Measurements from ENCODE around the gene HSP90B1. TPM values are rescaled to one million over a fixed set of nuclear protein-coding genes. Genes with fewer than 3 reads are reported as not detected.
A peak's percentile ranks its signal among the peaks of the same experiment; 100 is the strongest.

Gene HSP90B1
- total and polyA plus RNA-seq, 2 of the 13 experiments (the other 11 are each of a cell fraction or from before 2014, with no cell fraction given) = 800 to 954 TPM

- peak; percentile 93 for TF ChIP-seq ZGPAT (CRISPR knock-in tag; IDR thresholded peaks at IDR 0.05)
- peak; percentile 83; the same call in 1 of the 2 replicates for TF ChIP-seq SIN3A (IDR thresholded peaks at IDR 0.05; ENCODE audit: borderline replicate concordance, low read depth, low read length)
- no peak for TF ChIP-seq ADNP (CRISPR knock-in tag; IDR thresholded peaks at IDR 0.05)
- TF ChIP-seq SKIL (CRISPR knock-in tag; IDR thresholded peaks at IDR 0.05; ENCODE audit: borderline replicate concordance) = peak; percentile 53; the same call in 1 of the 2 replicates
- TF ChIP-seq ZNF709 (CRISPR knock-in tag; IDR thresholded peaks at IDR 0.05) = no peak; the same call in 1 of the 2 replicates
- no peak for TF ChIP-seq E2F2 (CRISPR knock-in tag; IDR thresholded peaks at IDR 0.05; ENCODE audit: borderline replicate concordance)
- TF ChIP-seq SMYD3 (CRISPR knock-in tag; IDR thresholded peaks at IDR 0.05) = peak; percentile 60; the same call in 1 of the 2 replicates
- no peak; the same call in 1 of the 2 replicates for TF ChIP-seq ZNF224 (CRISPR knock-in tag; IDR thresholded peaks at IDR 0.05)
- peak; percentile 96 for TF ChIP-seq KAT8 (CRISPR knock-in tag; IDR thresholded peaks at IDR 0.05)
- peak; percentile 97 for TF ChIP-seq KAT7 (CRISPR knock-in tag; IDR thresholded peaks at IDR 0.05; ENCODE audit: borderline replicate concordance)
- peak; percentile 95 for TF ChIP-seq TAF1 (CRISPR knock-in tag; IDR thresholded peaks at IDR 0.05)
- TF ChIP-seq ZNF607 (CRISPR knock-in tag; IDR thresholded peaks at IDR 0.05; ENCODE audit: borderline replicate concordance) = peak; percentile 81
- no peak for TF ChIP-seq ZNF260 (CRISPR knock-in tag; IDR thresholded peaks at IDR 0.05; ENCODE audit: borderline replicate concordance, low read depth)
- TF ChIP-seq BRCA1 (CRISPR knock-in tag; IDR thresholded peaks at IDR 0.05) = no peak
- TF ChIP-seq ZNF646 (CRISPR knock-in tag; IDR thresholded peaks at IDR 0.05) = no peak
- TF ChIP-seq GATA4 (IDR thresholded peaks at IDR 0.05; ENCODE audit: borderline replicate concordance, low read depth) = no peak
- peak; percentile 63; the same call in 1 of the 2 replicates for TF ChIP-seq ZNF558 (CRISPR knock-in tag; IDR thresholded peaks at IDR 0.05; ENCODE audit: borderline replicate concordance)
- no peak for TF ChIP-seq SMC3 (IDR thresholded peaks at IDR 0.05; ENCODE audit: low read length)
Observed at GRCh38 chr12:103965590-103966504, 35.6 kb downstream of the HSP90B1 start, which contains the start of gene TDG (continued).
